Suprapubic skin (tissue), 4 donors: ENCODE measurements around the gene NES.

Experiments
- CTCF ChIP-seq, 2 donors: fragments of 200-600 bp in 1 of 2; fragments of 450-650 bp in 1 of 2; sonication (generic) in 1 of 2; IDR thresholded peaks; one replicate each; pipeline ENCODE4 v1.5.1; 2016 to 2019; ENCODE audit warnings: antibody characterized with exemption in 2 of 2, mild to moderate bottlenecking in 1 of 2, moderate library complexity in 1 of 2
- EP300 ChIP-seq: sonication (generic); formaldehyde crosslinking; IDR thresholded peaks from one replicate; pipeline ENCODE4 v1.6.1; 2017; ENCODE audit warnings: antibody characterized with exemption
- POLR2A ChIP-seq, 2 donors: fragments of 450-650 bp; IDR thresholded peaks; one replicate each; pipeline ENCODE4 v1.6.1; 2017; ENCODE audit warnings: antibody characterized with exemption in 2 of 2, mild to moderate bottlenecking in 2 of 2, moderate library complexity in 2 of 2
- POLR2AphosphoS5 ChIP-seq, 3 donors: sonication (generic); formaldehyde crosslinking; IDR thresholded peaks; one replicate each; pipeline ENCODE4 v1.6.1; 2017; ENCODE audit warnings: antibody characterized with exemption in 3 of 3

GRCh38 chr1:156692925-156693847 lies 16.0 kb upstream of the NES start:
- TF ChIP-seq CTCF (IDR thresholded peaks at IDR 0.05) (no peak), POLR2A (IDR thresholded peaks at IDR 0.05) (no peak), POLR2AphosphoS5 (IDR thresholded peaks at IDR 0.05) (no peak), EP300 (no peak)
